Neural cell (in vitro differentiated cells): ENCODE measurements around the gene INSRR. TPM values are rescaled to one million over a fixed set of nuclear protein-coding genes. Genes with fewer than 3 reads are reported as not detected.

Experiments
- H2AFZ ChIP-seq: fragments of 200-600, 300-800 bp; sonication (generic), shearing (Covaris generic); 2 replicates; pipeline ENCODE4 v1.6.0; 2014; ENCODE audit warnings: low read depth, mild to moderate bottlenecking, antibody characterized with exemption, low read length, moderate library complexity
- H3F3A ChIP-seq: fragments of 200-600 bp; shearing (Covaris generic); 2 replicates; pipeline ENCODE4 v1.6.1; 2016; ENCODE audit warnings: mild to moderate bottlenecking, moderate library complexity, mixed read lengths, antibody characterized with exemption, low read length; ENCODE audit not compliant: insufficient read depth, poor library complexity, severe bottlenecking
- H3K27ac ChIP-seq: fragments of 200-600, 300-800 bp; sonication (generic), shearing (Covaris generic); 2 replicates; pipeline ENCODE4 v1.5.1; 2014; ENCODE audit warnings: mild to moderate bottlenecking, low read length, moderate library complexity
- H3K27me3 ChIP-seq: fragments of 300-800, 200-600 bp; sonication (generic), shearing (Covaris generic); 2 replicates; pipeline ENCODE4 v1.6.0; 2014; ENCODE audit warnings: mild to moderate bottlenecking, low read depth, low read length, moderate library complexity; ENCODE audit not compliant: insufficient read depth
- H3K36me3 ChIP-seq: fragments of 300-800, 200-600 bp; sonication (generic), shearing (Covaris generic); 2 replicates; pipeline ENCODE4 v1.5.1; 2014; ENCODE audit warnings: mild to moderate bottlenecking, antibody characterized with exemption, low read length, moderate library complexity; ENCODE audit not compliant: insufficient read depth
- H3K4me2 ChIP-seq: fragments of 300-800, 200-600 bp; sonication (generic), shearing (Covaris generic); 2 replicates; pipeline ENCODE4 v1.6.0; 2014; ENCODE audit warnings: mild to moderate bottlenecking, low read length
- H3K4me3 ChIP-seq: fragments of 300-800, 200-600 bp; sonication (generic), shearing (Covaris generic); 2 replicates; pipeline ENCODE4 v1.5.1; 2014; ENCODE audit warnings: mild to moderate bottlenecking, low read length, moderate library complexity
- H3K79me2 ChIP-seq: fragments of 200-600 bp; shearing (Covaris generic); replicated peaks from 2 replicates; pipeline ENCODE4 v1.6.0; 2014; ENCODE audit warnings: mild to moderate bottlenecking, low read length, moderate library complexity; ENCODE audit not compliant: insufficient read depth
- H3K9ac ChIP-seq: fragments of 300-800, 200-600 bp; sonication (generic), shearing (Covaris generic); 2 replicates; pipeline ENCODE4 v1.6.1; 2016; ENCODE audit warnings: mild to moderate bottlenecking, low read length, mixed read lengths
- H3K9me2 ChIP-seq: fragments of 200-600 bp; shearing (Covaris generic); 2 replicates; pipeline ENCODE4 v1.6.1; 2016; ENCODE audit warnings: mild to moderate bottlenecking, low read length, mixed read lengths; ENCODE audit not compliant: insufficient read depth
- H3K9me3 ChIP-seq: fragments of 200-600, 300-800 bp; sonication (generic), shearing (Covaris generic); 2 replicates; pipeline ENCODE4 v1.6.1; 2016; ENCODE audit warnings: mild to moderate bottlenecking, mixed run types, low read length, moderate library complexity, mixed read lengths
- H4K20me1 ChIP-seq: fragments of 200-600 bp; shearing (Covaris generic); 2 replicates; pipeline ENCODE4 v1.6.1; 2016; ENCODE audit warnings: mild to moderate bottlenecking, mixed run types; ENCODE audit not compliant: insufficient read depth
- EP300 ChIP-seq: fragments of 450-650 bp; conservative IDR thresholded peaks from 2 replicates; pipeline ENCODE4 v1.6.1; 2014; ENCODE audit warnings: antibody characterized with exemption, mild to moderate bottlenecking, moderate library complexity; ENCODE audit not compliant: poor library complexity, severe bottlenecking
- EZH2 ChIP-seq: fragments of 200-600, 300-800 bp; shearing (Covaris generic), sonication (generic); IDR thresholded peaks from 2 replicates; pipeline ENCODE4 v1.6.1; 2014; ENCODE audit warnings: antibody characterized with exemption, low read length, borderline replicate concordance, mild to moderate bottlenecking; ENCODE audit not compliant: insufficient read depth, poor library complexity, severe bottlenecking
- MXI1 ChIP-seq: fragments of 450-650 bp; conservative IDR thresholded peaks from 2 replicates; pipeline ENCODE4 v1.6.1; 2014; ENCODE audit warnings: antibody characterized with exemption, mild to moderate bottlenecking; ENCODE audit not compliant: poor library complexity, severe bottlenecking
- POLR2AphosphoS5 ChIP-seq: IDR thresholded peaks from 2 replicates; pipeline ENCODE4 v1.6.1; 2012
- RAD21 ChIP-seq: fragments of 450-650 bp; conservative IDR thresholded peaks from 2 replicates; pipeline ENCODE4 v1.6.1; 2014; ENCODE audit warnings: antibody characterized with exemption, mild to moderate bottlenecking, moderate library complexity
- SMC3 ChIP-seq: fragments of 450-650 bp; conservative IDR thresholded peaks from 2 replicates; pipeline ENCODE4 v1.6.1; 2014; ENCODE audit warnings: antibody characterized with exemption, mild to moderate bottlenecking, moderate library complexity; ENCODE audit not compliant: poor library complexity
- TAF1 ChIP-seq: IDR thresholded peaks from 2 replicates; pipeline ENCODE4 v1.6.1; 2012; ENCODE audit warnings: low read depth
- polyA plus RNA-seq: library from polyadenylated mRNA; depleted of rRNA; stranded (reverse); fragments of >200 nt; gene quantifications from 2 replicates; pipeline ENCODE4 v1.2.3, GENCODE V29; 2014
- TF ChIP-seq, protein P1 (sequence below): IDR thresholded peaks from 2 replicates; pipeline ENCODE4 v1.6.1; 2012; ENCODE audit warnings: borderline replicate concordance
- TF ChIP-seq, protein P2 (sequence below): fragments of 450-650 bp; IDR thresholded peaks from 2 replicates; pipeline ENCODE4 v1.5.1; 2014; ENCODE audit warnings: antibody characterized with exemption, mild to moderate bottlenecking, moderate library complexity; ENCODE audit not compliant: poor library complexity, severe bottlenecking

INSRR gene
- polyA plus RNA-seq, 1 donor from 2014 or later = 3.0 TPM

DNA sequence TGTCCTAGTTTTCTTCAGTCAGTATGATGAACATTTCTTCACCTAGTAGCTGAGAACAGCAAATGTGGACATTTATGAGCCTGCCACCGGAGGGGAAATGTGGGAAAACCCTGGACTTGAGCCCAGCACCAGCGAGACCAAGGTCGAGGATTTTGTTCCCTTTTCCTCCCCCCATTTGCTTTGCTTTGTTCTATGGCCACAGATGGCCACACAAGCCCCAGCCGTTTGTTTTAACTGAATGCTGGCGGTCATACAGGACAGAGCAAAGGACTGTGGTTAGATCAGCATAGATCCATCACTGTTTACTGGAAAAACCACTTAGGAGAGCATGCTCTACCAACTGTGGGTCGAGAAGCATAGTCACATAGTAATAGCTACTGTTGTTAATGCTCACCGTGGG lies 63.1 kb downstream of the INSRR start:
- TF ChIP-seq, protein P1, sequence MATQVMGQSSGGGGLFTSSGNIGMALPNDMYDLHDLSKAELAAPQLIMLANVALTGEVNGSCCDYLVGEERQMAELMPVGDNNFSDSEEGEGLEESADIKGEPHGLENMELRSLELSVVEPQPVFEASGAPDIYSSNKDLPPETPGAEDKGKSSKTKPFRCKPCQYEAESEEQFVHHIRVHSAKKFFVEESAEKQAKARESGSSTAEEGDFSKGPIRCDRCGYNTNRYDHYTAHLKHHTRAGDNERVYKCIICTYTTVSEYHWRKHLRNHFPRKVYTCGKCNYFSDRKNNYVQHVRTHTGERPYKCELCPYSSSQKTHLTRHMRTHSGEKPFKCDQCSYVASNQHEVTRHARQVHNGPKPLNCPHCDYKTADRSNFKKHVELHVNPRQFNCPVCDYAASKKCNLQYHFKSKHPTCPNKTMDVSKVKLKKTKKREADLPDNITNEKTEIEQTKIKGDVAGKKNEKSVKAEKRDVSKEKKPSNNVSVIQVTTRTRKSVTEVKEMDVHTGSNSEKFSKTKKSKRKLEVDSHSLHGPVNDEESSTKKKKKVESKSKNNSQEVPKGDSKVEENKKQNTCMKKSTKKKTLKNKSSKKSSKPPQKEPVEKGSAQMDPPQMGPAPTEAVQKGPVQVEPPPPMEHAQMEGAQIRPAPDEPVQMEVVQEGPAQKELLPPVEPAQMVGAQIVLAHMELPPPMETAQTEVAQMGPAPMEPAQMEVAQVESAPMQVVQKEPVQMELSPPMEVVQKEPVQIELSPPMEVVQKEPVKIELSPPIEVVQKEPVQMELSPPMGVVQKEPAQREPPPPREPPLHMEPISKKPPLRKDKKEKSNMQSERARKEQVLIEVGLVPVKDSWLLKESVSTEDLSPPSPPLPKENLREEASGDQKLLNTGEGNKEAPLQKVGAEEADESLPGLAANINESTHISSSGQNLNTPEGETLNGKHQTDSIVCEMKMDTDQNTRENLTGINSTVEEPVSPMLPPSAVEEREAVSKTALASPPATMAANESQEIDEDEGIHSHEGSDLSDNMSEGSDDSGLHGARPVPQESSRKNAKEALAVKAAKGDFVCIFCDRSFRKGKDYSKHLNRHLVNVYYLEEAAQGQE = no peak
- TF ChIP-seq EP300 = no peak
- TF ChIP-seq TAF1 = no peak
- no peak for TF ChIP-seq SMC3
- TF ChIP-seq, protein P2, sequence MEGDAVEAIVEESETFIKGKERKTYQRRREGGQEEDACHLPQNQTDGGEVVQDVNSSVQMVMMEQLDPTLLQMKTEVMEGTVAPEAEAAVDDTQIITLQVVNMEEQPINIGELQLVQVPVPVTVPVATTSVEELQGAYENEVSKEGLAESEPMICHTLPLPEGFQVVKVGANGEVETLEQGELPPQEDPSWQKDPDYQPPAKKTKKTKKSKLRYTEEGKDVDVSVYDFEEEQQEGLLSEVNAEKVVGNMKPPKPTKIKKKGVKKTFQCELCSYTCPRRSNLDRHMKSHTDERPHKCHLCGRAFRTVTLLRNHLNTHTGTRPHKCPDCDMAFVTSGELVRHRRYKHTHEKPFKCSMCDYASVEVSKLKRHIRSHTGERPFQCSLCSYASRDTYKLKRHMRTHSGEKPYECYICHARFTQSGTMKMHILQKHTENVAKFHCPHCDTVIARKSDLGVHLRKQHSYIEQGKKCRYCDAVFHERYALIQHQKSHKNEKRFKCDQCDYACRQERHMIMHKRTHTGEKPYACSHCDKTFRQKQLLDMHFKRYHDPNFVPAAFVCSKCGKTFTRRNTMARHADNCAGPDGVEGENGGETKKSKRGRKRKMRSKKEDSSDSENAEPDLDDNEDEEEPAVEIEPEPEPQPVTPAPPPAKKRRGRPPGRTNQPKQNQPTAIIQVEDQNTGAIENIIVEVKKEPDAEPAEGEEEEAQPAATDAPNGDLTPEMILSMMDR = no peak
- TF ChIP-seq RAD21 = no peak
- no peak for TF ChIP-seq MXI1
- TF ChIP-seq POLR2AphosphoS5 = no peak
- no peak for TF ChIP-seq EZH2
- Histone ChIP-seq H3K9me2 (no peaks in the 10 kb centered on the region), H3K27ac (no peak overlapping the region), H4K20me1 (no peaks in the 10 kb centered on the region), H3K4me2 (no peak overlapping the region), H3K4me3 (no peak overlapping the region), H3K9me3 (no peaks in the 10 kb centered on the region), H3F3A (no peaks in the 10 kb centered on the region), H3K36me3 (peaks cover 3% of the 10 kb centered on the region), H3K27me3 (no peaks in the 10 kb centered on the region), H3K79me2 (no peaks in the 10 kb centered on the region), H2AFZ (no peak overlapping the region), H3K9ac (no peak overlapping the region)

DNA sequence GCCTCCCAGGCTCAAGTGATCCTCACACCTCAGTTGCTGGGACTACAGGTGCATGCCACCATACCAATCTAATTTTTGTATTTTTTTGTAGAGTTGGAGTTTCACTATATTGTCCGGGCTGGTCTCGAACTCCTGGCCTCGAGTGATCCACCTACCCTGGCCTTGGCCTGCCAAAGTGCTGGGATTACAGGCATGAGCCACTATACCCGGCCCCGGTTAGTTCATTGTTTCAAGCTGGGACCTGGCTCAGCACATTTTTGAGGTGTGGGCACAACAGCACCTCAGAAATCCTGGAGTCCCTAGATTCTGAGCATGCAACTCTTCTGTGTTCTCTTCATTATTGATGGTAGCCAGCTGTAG lies 63.6 kb downstream of the INSRR start:
- H3K36me3 ChIP-seq = peaks cover 3% of the 10 kb centered on the region
- no peak overlapping the region for H3K4me3 ChIP-seq
- no peaks in the 10 kb centered on the region for H3K79me2 ChIP-seq
- H3K27me3 ChIP-seq = no peaks in the 10 kb centered on the region
- no peaks in the 10 kb centered on the region for H4K20me1 ChIP-seq
- no peak overlapping the region for H3K27ac ChIP-seq
- no peaks in the 10 kb centered on the region for H3K9me3 ChIP-seq
- TF ChIP-seq POLR2AphosphoS5 (no peak), RAD21 (no peak), EP300 (no peak)
- TF ChIP-seq, protein P2 = no peak
- no peak overlapping the region for H3K9ac ChIP-seq
- H3K9me2 ChIP-seq = no peaks in the 10 kb centered on the region
- no peaks in the 10 kb centered on the region for H3F3A ChIP-seq
- H3K4me2 ChIP-seq = no peak overlapping the region
- no peak overlapping the region for H2AFZ ChIP-seq
